GM12878 (cell line): Measurements from ENCODE around the gene DNTTIP2. TPM values are rescaled to one million over a fixed set of nuclear protein-coding genes. Genes with fewer than 3 reads are reported as not detected.

Experiments
- ATAC-seq: fragments of 200-7000 bp; cut with Tn5 transposase; 3 replicates; pipeline ENCODE4 v1.9.1; 2020; ENCODE audit warnings: mild to moderate bottlenecking, moderate library complexity
- BruUV-seq: library from RNA; stranded (reverse); fragments of 400-500 nt; replicated peaks from 2 replicates; lab custom pipeline; 2021; lab: Mats Ljungman, UMichigan
- CTCF ChIA-PET: fragments of 300-600 bp; sonication (Branson Sonifier 250); formaldehyde crosslinking; extraction: SDS; loops from one replicate; lab custom pipeline; 2021; ENCODE audit warnings: inconsistent platforms; lab: Yijun Ruan, JAX
- POLR2A ChIA-PET: fragments of 350-600 bp; formaldehyde crosslinking; extraction: SDS; loops from one replicate; lab custom pipeline; 2021; ENCODE audit warnings: inconsistent platforms; lab: Charles Lee
- RAD21 ChIA-PET: fragments of 300-600 bp; sonication (Branson Sonifier 250); formaldehyde crosslinking; loops from one replicate; lab custom pipeline; 2023; ENCODE audit warnings: antibody characterized with exemption; ENCODE audit not compliant: unreplicated experiment; lab: Charles Lee
- SMC1A ChIA-PET: fragments of 300-600 bp; sonication (Branson Sonifier 250); formaldehyde crosslinking; loops from one replicate; lab custom pipeline; 2023; ENCODE audit not compliant: unreplicated experiment, uncharacterized antibody; lab: Charles Lee
- DNase-seq: peaks from one replicate; pipeline ENCODE4 v3.0.0-alpha.2; 2011; ENCODE audit warnings: low read depth, low spot score
- FAIRE-seq: peaks from 3 replicates; lab custom pipeline; 2011; peaks lifted over from hg19 to GRCh38; lab: Jason Lieb, UNC
- H2AFZ ChIP-seq: 2 replicates; pipeline ENCODE4 v1.6.0; 2011; ENCODE audit warnings: low read depth, low read length, control low read depth; ENCODE audit not compliant: control insufficient read depth
- H3K27ac ChIP-seq: 2 replicates; pipeline ENCODE4 v1.5.1; 2011; ENCODE audit warnings: control low read depth; ENCODE audit not compliant: control insufficient read depth, insufficient read depth
- H3K27me3 ChIP-seq, 2 experiments: replicated peaks in 1 of 2; 2 replicates each; pipeline versions ENCODE4 v1.6.0 to v1.6.1; 2011; ENCODE audit warnings: low read length in 1 of 2; ENCODE audit not compliant: control insufficient read depth in 2 of 2, insufficient read depth in 2 of 2
- H3K36me3 ChIP-seq, 2 experiments: 2 replicates each; pipeline ENCODE4 v1.5.1; 2011; ENCODE audit warnings: low read length in 1 of 2; ENCODE audit not compliant: control insufficient read depth in 2 of 2, insufficient read depth in 2 of 2
- H3K4me1 ChIP-seq: 2 replicates; pipeline ENCODE4 v1.6.1; 2011; ENCODE audit warnings: mild to moderate bottlenecking, low read length, moderate library complexity, mixed read lengths; ENCODE audit not compliant: control insufficient read depth, insufficient read depth
- H3K4me2 ChIP-seq: 2 replicates; pipeline ENCODE4 v1.6.0; 2011; ENCODE audit warnings: control low read depth; ENCODE audit not compliant: control insufficient read depth, insufficient read depth
- H3K4me3 ChIP-seq: fragments of 200-600 bp; sonication (generic); 2 replicates; pipeline ENCODE4 v1.5.1; 2016
- H3K79me2 ChIP-seq: 2 replicates; pipeline ENCODE4 v1.6.0; 2011; ENCODE audit warnings: low read length; ENCODE audit not compliant: control insufficient read depth, insufficient read depth
- H3K9ac ChIP-seq: 2 replicates; pipeline ENCODE4 v1.8.0; 2011; ENCODE audit warnings: low read length, control low read depth, mixed read lengths; ENCODE audit not compliant: control insufficient read depth, insufficient read depth
- H3K9me3 ChIP-seq: replicated peaks from 3 replicates; pipeline ENCODE4 v1.5.1; 2011; ENCODE audit warnings: mild to moderate bottlenecking, low read length; ENCODE audit not compliant: control insufficient read depth, insufficient read depth
- H4K20me1 ChIP-seq: 2 replicates; pipeline ENCODE4 v1.6.0; 2011; ENCODE audit not compliant: control insufficient read depth, insufficient read depth
- BCL3 ChIP-seq: IDR thresholded peaks from 2 replicates; pipeline ENCODE4 v1.6.1; 2011; ENCODE audit warnings: borderline replicate concordance, low read depth, mild to moderate bottlenecking, moderate library complexity, low read length; ENCODE audit not compliant: insufficient read depth, poor library complexity, severe bottlenecking
- BCLAF1 ChIP-seq: fragments of 450-650 bp; IDR thresholded peaks from 2 replicates; pipeline ENCODE4 v1.6.1; 2017; ENCODE audit warnings: antibody characterized with exemption, mild to moderate bottlenecking, moderate library complexity
- BRCA1 ChIP-seq: IDR thresholded peaks from 2 replicates; pipeline ENCODE4 v1.6.1; 2011; ENCODE audit warnings: low read depth, low read length, improper control_type of control experiment
- CHD2 ChIP-seq: IDR thresholded peaks from 2 replicates; pipeline ENCODE4 v1.6.1; 2011; ENCODE audit warnings: low read depth, low read length, improper control_type of control experiment, borderline replicate concordance
- CREM ChIP-seq: IDR thresholded peaks from 2 replicates; pipeline ENCODE4 v1.6.1; 2014; ENCODE audit warnings: antibody characterized with exemption, low read depth
- FOXK2 ChIP-seq: fragments of 450-650 bp; IDR thresholded peaks from 2 replicates; pipeline ENCODE4 v1.6.1; 2017; ENCODE audit warnings: mild to moderate bottlenecking, moderate library complexity
- SMC3 ChIP-seq: IDR thresholded peaks from 2 replicates; pipeline ENCODE4 v1.6.1; 2011; ENCODE audit warnings: low read length, improper control_type of control experiment, borderline replicate concordance
- SPI1 ChIP-seq: IDR thresholded peaks from 2 replicates; pipeline ENCODE4 v1.6.1; 2011; ENCODE audit warnings: low read depth, mild to moderate bottlenecking, low read length, moderate library complexity, borderline replicate concordance; ENCODE audit not compliant: insufficient read depth
- YY1 ChIP-seq: IDR thresholded peaks from 2 replicates; pipeline ENCODE4 v1.6.1; 2011; ENCODE audit warnings: low read depth, mild to moderate bottlenecking, low read length
- WGBS: methylation state at CpG from one replicate; pipeline ENCODE4 v1.1.6; 2016; ENCODE audit warnings: low lambda C conversion rate; ENCODE audit not compliant: insufficient replicate concordance, insufficient coverage; ENCODE audit errors: missing lambda C conversion rate; 5-methylcytosine and 5-hydroxymethylcytosine counted together
- in situ Hi-C: fragments of 300-500 bp; cut with MboI; formaldehyde crosslinking; loops from 9 replicates; pipeline ENCODE4 v1.14.3; 2018; ENCODE audit warnings: mixed read lengths
- intact Hi-C: fragments of 100-400 bp; cut with micrococcal nuclease; formaldehyde crosslinking; loops from one replicate; pipeline ENCODE4 v1.14.2; 2022; ENCODE audit not compliant: unreplicated experiment
- polyA plus RNA-seq, 11 experiments: library from polyadenylated mRNA; depleted of rRNA in 4 of 11; unstranded in 6 of 11; stranded (reverse) in 5 of 11; fragments of >200 nt; fragmentation: Nextera tagmentation in 4 of 11; fragmentation: Illumina TruSeq in 1 of 11; extraction: Ambion mirVana in 4 of 11; extraction: Trizol in 1 of 11; gene quantifications; 1 replicate in 1 of 11; 2 replicates in 10 of 11; pipeline versions ENCODE4 v1.2.1 to v1.2.3, GENCODE V29; 2011 to 2016; ENCODE audit warnings: inconsistent platforms in 2 of 11, missing spikeins in 2 of 11, low read depth in 1 of 11
- total RNA-seq, 4 experiments: library from RNA; depleted of rRNA in 3 of 4; stranded (reverse); fragments of >200 nt in 3 of 4; fragmentation: Illumina TruSeq in 1 of 4; extraction: Trizol in 1 of 4; gene quantifications; 2 replicates each; pipeline versions ENCODE4 v1.2.1 to v1.2.3, GENCODE V29; 2013 to 2021
- TF ChIP-seq, protein P1 (sequence below): fragments of 450-650 bp; IDR thresholded peaks from 2 replicates; pipeline ENCODE4 v1.6.1; 2016; ENCODE audit warnings: mild to moderate bottlenecking

DNTTIP2 gene
- total and polyA plus RNA-seq, 10 of the 15 experiments (the other 5 are each of a cell fraction or from before 2014, with no cell fraction given): 34.3 to 99.2 (median 74.9) TPM

GRCh38 chr1:93846992-93847810 lies 31.8 kb downstream of the DNTTIP2 start:
- H3K79me2 ChIP-seq: no peaks in the 10 kb centered on the region
- no peaks in the 10 kb centered on the region; the same call in 1 of the 3 replicates for H3K9me3 ChIP-seq
- peak; percentile 92 for DNase-seq
- ChIA-PET SMC1A (interaction anchor here (1.0 to 4.7 kb wide), 3 partner anchors 33 to 217 kb away, joined by 3 to 90 read pairs (median 26); no protein-coding TSS in a partner anchor), POLR2A (interaction anchor here (0.6 kb wide), 1 partner anchor 38 kb away, joined by 3 read pairs; no protein-coding TSS in a partner anchor), CTCF (interaction anchor here (0.7 to 10.6 kb wide), 5 partner anchors 32 to 218 kb away, joined by 3 to 156 read pairs (median 6); partner anchors contain the start of gene DNTTIP2), RAD21 (interaction anchor here (0.7 to 6.9 kb wide), 4 partner anchors 32 to 896 kb away, joined by 3 to 114 read pairs (median 8); partner anchors contain the start of gene DNTTIP2)
- peak overlapping the region; percentile 91 for H3K4me2 ChIP-seq
- H3K27ac ChIP-seq: peak overlapping the region; percentile 69
- FAIRE-seq: no peak
- peak overlapping the region; percentile 84 for H3K4me3 ChIP-seq
- peak overlapping the region; percentile 73 for H3K9ac ChIP-seq
- no peaks in the 10 kb centered on the region for H3K27me3 ChIP-seq
- H3K4me1 ChIP-seq: peaks cover 6% of the 10 kb centered on the region
- in situ Hi-C loops: loop anchor here (10.0 to 25.0 kb wide), 2 partner anchors 410 to 542 kb away; partner anchors contain the start of gene FNBP1L
- ATAC-seq: peak; percentile 77
- WGBS: under 1% methylated on average over 74 of the region's 86 CpGs
- no TSS peak for BruUV-seq
- intact Hi-C loops: loop anchor here (2.0 to 5.0 kb wide), 4 partner anchors 32 to 668 kb away; partner anchors contain the start of genes DNTTIP2, DR1 and GCLM
- H4K20me1 ChIP-seq: no peaks in the 10 kb centered on the region
- H3K36me3 ChIP-seq: no peaks in the 10 kb centered on the region
- peak overlapping the region; percentile 96 for H2AFZ ChIP-seq
- TF ChIP-seq BCL3 (no peak), BCLAF1 (no peak), SPI1 (no peak), SMC3 (no peak), CHD2 (no peak), BRCA1 (no peak), YY1 (peak; percentile 85; the same call in 1 of the 2 replicates), CREM (peak; percentile 23), FOXK2 (no peak)
- TF ChIP-seq, protein P1, sequence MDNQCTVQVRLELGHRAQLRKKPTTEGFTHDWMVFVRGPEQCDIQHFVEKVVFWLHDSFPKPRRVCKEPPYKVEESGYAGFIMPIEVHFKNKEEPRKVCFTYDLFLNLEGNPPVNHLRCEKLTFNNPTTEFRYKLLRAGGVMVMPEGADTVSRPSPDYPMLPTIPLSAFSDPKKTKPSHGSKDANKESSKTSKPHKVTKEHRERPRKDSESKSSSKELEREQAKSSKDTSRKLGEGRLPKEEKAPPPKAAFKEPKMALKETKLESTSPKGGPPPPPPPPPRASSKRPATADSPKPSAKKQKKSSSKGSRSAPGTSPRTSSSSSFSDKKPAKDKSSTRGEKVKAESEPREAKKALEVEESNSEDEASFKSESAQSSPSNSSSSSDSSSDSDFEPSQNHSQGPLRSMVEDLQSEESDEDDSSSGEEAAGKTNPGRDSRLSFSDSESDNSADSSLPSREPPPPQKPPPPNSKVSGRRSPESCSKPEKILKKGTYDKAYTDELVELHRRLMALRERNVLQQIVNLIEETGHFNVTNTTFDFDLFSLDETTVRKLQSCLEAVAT: peak; percentile 86; the same call in 1 of the 2 replicates
